Measurements from ENCODE around the gene GGA2.

GRCh38 chr16:23499801-23500200 lies 10.5 kb downstream of the GGA2 start:
- TF ChIP-seq CTCF (IDR thresholded peaks at IDR 0.05) (no peak), POLR2A (IDR thresholded peaks at IDR 0.05) (no peak), EP300 (IDR thresholded peaks at IDR 0.05) (no peak), POLR2AphosphoS5 (IDR thresholded peaks at IDR 0.05) (no peak)
